ENCODE results near the gene IGSF21.
A peak's percentile ranks its signal among the peaks of the same experiment; 100 is the strongest.

- TF ChIP-seq EP300 (IDR thresholded peaks at IDR 0.05; ENCODE audit: borderline replicate concordance in 1 of 2, low read depth in 2 of 2, low read length in 2 of 2), result no peak
- no peak for TF ChIP-seq JUND (IDR thresholded peaks at IDR 0.05; ENCODE audit: low read length)
- no peak for TF ChIP-seq SAP30 (IDR thresholded peaks at IDR 0.05; ENCODE audit: insufficient read depth, insufficient replicate concordance, low read length)
- TF ChIP-seq CTCF (IDR thresholded peaks at IDR 0.05; ENCODE audit: control extremely low read depth in 1 of 3, insufficient read depth in 1 of 3, low read depth in 1 of 3, low read length in 3 of 3), result no peak
- TF ChIP-seq CBX8 (IDR thresholded peaks at IDR 0.05; ENCODE audit: borderline replicate concordance, low read depth, low read length), result no peak
- TF ChIP-seq POLR2AphosphoS5 (IDR thresholded peaks at IDR 0.05; ENCODE audit: low read depth, low read length), result no peak
- TF ChIP-seq EZH2 (IDR thresholded peaks at IDR 0.05; ENCODE audit: low read depth, low read length, severe bottlenecking), result no peak
- no peak for TF ChIP-seq ATF2 (IDR thresholded peaks at IDR 0.05; ENCODE audit: low read length)
- TF ChIP-seq KDM5A (IDR thresholded peaks at IDR 0.05; ENCODE audit: low read length), result no peak
- TF ChIP-seq POLR2A (IDR thresholded peaks at IDR 0.05; ENCODE audit: control extremely low read depth in 1 of 2, low read depth in 2 of 2, low read length in 2 of 2), result no peak
- TF ChIP-seq TEAD4 (IDR thresholded peaks at IDR 0.05; ENCODE audit: low read depth, low read length), result no peak
- TF ChIP-seq CEBPB (IDR thresholded peaks at IDR 0.05; ENCODE audit: low read depth, low read length), result peak; percentile 72; the same call in 1 of the 2 replicates
Measured at GRCh38 chr1:18073066-18073642, 34.4 kb upstream of the IGSF21 start.
